ENCODE measurements around the gene MED14.

The MED14 gene

GRCh38 chrX:40684092-40684491 is 51.2 kb downstream of the MED14 start:
- DNase-seq (ENCODE audit: low read depth), result no peak
- H3K4me3 ChIP-seq (ENCODE audit: low read depth, low read length), result no peak overlapping the region

GRCh38 chrX:40683245-40683644 is 52.1 kb downstream of the MED14 start:
- no peak for DNase-seq (ENCODE audit: low read depth)
- no peak overlapping the region for H3K4me3 ChIP-seq (ENCODE audit: low read depth, low read length)

GRCh38 chrX:40671126-40671525 is 64.2 kb downstream of the MED14 start:
- no peak for DNase-seq (ENCODE audit: low read depth)
- no peak overlapping the region for H3K4me3 ChIP-seq (ENCODE audit: low read depth, low read length)

- no peak for DNase-seq (ENCODE audit: low read depth)
- H3K4me3 ChIP-seq (ENCODE audit: low read depth, low read length), result no peak overlapping the region
Observed at GRCh38 chrX:40663880-40664630, 71.3 kb downstream of the MED14 start.

- DNase-seq (ENCODE audit: low read depth), result no peak
- H3K4me3 ChIP-seq (ENCODE audit: low read depth, low read length), result no peak overlapping the region
Observed at GRCh38 chrX:40663078-40663740, 72.1 kb downstream of the MED14 start.

- no peak for DNase-seq (ENCODE audit: low read depth)
- no peak overlapping the region for H3K4me3 ChIP-seq (ENCODE audit: low read depth, low read length)
Observed at GRCh38 chrX:40661489-40661888, 73.9 kb downstream of the MED14 start.

- DNase-seq (ENCODE audit: low read depth), result no peak
- H3K4me3 ChIP-seq (ENCODE audit: low read depth, low read length), result no peak overlapping the region
Observed at GRCh38 chrX:40660381-40660780, 75.0 kb downstream of the MED14 start.

GRCh38 chrX:40653535-40653934 is 81.8 kb downstream of the MED14 start:
- no peak for DNase-seq (ENCODE audit: low read depth)

GRCh38 chrX:40652664-40653063 is 82.7 kb downstream of the MED14 start:
- H3K4me3 ChIP-seq (ENCODE audit: low read depth, low read length), result no peak overlapping the region
- DNase-seq (ENCODE audit: low read depth), result no peak

More at GRCh38 chrX:40653535-40653934, 81.8 kb downstream of the MED14 start:
- no peak overlapping the region for H3K4me3 ChIP-seq (ENCODE audit: low read depth, low read length)

GRCh38 chrX:40651620-40652223 is 83.6 kb downstream of the MED14 start:
- no peak for DNase-seq (ENCODE audit: low read depth)

GRCh38 chrX:40647307-40648197 is 87.8 kb downstream of the MED14 start, which contains the start of gene CXorf38:
TSS of gene CXorf38 (minus strand) at chrX:40647561. CDS start at chrX:40647520, 41 bp downstream.
- peak; percentile 39 for DNase-seq (ENCODE audit: low read depth)
- peak within 1 kb of the TSS; percentile 71 for H3K4me3 ChIP-seq (ENCODE audit: low read depth, low read length)

More at GRCh38 chrX:40651620-40652223, 83.6 kb downstream of the MED14 start:
- H3K4me3 ChIP-seq (ENCODE audit: low read depth, low read length), result no peak overlapping the region

- H3K4me3 ChIP-seq (ENCODE audit: low read depth, low read length), result peak overlapping the region; percentile 71
- no peak for DNase-seq (ENCODE audit: low read depth)
Observed at GRCh38 chrX:40646489-40647306, 88.6 kb downstream of the MED14 start.

GRCh38 chrX:40644821-40645358 is 90.5 kb downstream of the MED14 start:
- H3K4me3 ChIP-seq (ENCODE audit: low read depth, low read length), result peak overlapping the region; percentile 36

GRCh38 chrX:40644176-40644575 is 91.2 kb downstream of the MED14 start:
- DNase-seq (ENCODE audit: low read depth), result no peak
- H3K4me3 ChIP-seq (ENCODE audit: low read depth, low read length), result peak overlapping the region; percentile 36

More at GRCh38 chrX:40644821-40645358, 90.5 kb downstream of the MED14 start:
- DNase-seq (ENCODE audit: low read depth), result no peak

GRCh38 chrX:40637687-40638086 is 97.7 kb downstream of the MED14 start:
- DNase-seq (ENCODE audit: low read depth), result no peak
- no peak overlapping the region for H3K4me3 ChIP-seq (ENCODE audit: low read depth, low read length)

GRCh38 chrX:40632199-40632598 is 103.1 kb downstream of the MED14 start:
- DNase-seq (ENCODE audit: low read depth), result no peak
- H3K4me3 ChIP-seq (ENCODE audit: low read depth, low read length), result no peak overlapping the region

GRCh38 chrX:40628506-40628905 is 106.8 kb downstream of the MED14 start:
- no peak overlapping the region for H3K4me3 ChIP-seq (ENCODE audit: low read depth, low read length)
- DNase-seq (ENCODE audit: low read depth), result no peak

GRCh38 chrX:40625294-40625693 is 110.0 kb downstream of the MED14 start:
- no peak overlapping the region for H3K4me3 ChIP-seq (ENCODE audit: low read depth, low read length)

More at GRCh38 chrX:40625294-40625693, 110.0 kb downstream of the MED14 start:
- no peak for DNase-seq (ENCODE audit: low read depth)
